Vagina (tissue), 2 donors: ENCODE results near the gene ANO9.

Source experiments
- POLR2A ChIP-seq, 2 donors: fragments of 450-650 bp; IDR thresholded peaks; one replicate each; pipeline ENCODE4 v1.6.1; 2017; ENCODE audit warnings: antibody characterized with exemption in 2 of 2, mild to moderate bottlenecking in 2 of 2, moderate library complexity in 2 of 2
- POLR2AphosphoS5 ChIP-seq, 2 donors: sonication (generic); formaldehyde crosslinking; IDR thresholded peaks; one replicate each; pipeline ENCODE4 v1.9.0; 2017; ENCODE audit warnings: antibody characterized with exemption in 2 of 2, mild to moderate bottlenecking in 2 of 2, low read depth in 1 of 2; ENCODE audit not compliant: insufficient read depth in 1 of 2
- TF ChIP-seq, protein P1 (sequence below), 3 experiments: fragments of 450-650 bp in 2 of 3; fragments of 200-600 bp in 1 of 3; sonication (generic) in 1 of 3; IDR thresholded peaks; one replicate each; pipeline ENCODE4 v1.5.1; 2017 to 2019; ENCODE audit warnings: antibody characterized with exemption in 3 of 3, mild to moderate bottlenecking in 2 of 3, moderate library complexity in 2 of 3

DNA sequence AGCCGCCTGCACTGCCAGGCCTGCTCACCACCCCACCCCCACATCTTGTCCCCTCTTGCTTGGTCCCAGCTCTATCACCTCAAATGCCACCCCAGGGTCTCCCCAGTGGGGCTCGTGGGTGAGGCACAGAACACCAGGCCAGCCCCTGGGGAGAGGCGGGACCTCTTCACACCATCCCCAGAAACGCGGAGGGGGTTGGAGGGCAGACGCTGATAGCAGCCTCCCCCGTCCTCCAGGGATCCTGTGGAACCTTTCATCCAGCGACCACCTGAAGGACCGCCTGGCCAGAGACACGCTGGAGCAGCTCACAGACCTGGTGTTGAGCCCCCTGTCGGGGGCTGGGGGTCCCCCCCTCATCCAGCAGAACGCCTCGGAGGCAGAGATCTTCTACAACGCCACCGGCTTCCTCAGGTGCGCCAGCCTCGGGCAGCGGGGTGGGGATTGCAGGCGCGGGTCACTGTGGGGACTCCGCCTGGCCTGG, 42.0 kb downstream of the ANO9 start:
- TF ChIP-seq POLR2A (IDR thresholded peaks at IDR 0.05) = no peak
- TF ChIP-seq, protein P1, sequence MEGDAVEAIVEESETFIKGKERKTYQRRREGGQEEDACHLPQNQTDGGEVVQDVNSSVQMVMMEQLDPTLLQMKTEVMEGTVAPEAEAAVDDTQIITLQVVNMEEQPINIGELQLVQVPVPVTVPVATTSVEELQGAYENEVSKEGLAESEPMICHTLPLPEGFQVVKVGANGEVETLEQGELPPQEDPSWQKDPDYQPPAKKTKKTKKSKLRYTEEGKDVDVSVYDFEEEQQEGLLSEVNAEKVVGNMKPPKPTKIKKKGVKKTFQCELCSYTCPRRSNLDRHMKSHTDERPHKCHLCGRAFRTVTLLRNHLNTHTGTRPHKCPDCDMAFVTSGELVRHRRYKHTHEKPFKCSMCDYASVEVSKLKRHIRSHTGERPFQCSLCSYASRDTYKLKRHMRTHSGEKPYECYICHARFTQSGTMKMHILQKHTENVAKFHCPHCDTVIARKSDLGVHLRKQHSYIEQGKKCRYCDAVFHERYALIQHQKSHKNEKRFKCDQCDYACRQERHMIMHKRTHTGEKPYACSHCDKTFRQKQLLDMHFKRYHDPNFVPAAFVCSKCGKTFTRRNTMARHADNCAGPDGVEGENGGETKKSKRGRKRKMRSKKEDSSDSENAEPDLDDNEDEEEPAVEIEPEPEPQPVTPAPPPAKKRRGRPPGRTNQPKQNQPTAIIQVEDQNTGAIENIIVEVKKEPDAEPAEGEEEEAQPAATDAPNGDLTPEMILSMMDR (IDR thresholded peaks at IDR 0.05) = no peak
- no peak for TF ChIP-seq POLR2AphosphoS5 (IDR thresholded peaks at IDR 0.05; ENCODE audit: insufficient read depth in 1 of 2, low read depth in 1 of 2)
